NCI-H2171 treated with DMSO at 0.1 percent for 48 hours (cell line): ENCODE data around the gene WWOX.
A peak's percentile ranks its signal among the peaks of the same experiment; 100 is the strongest.

Experiments used
- DNase-seq: peaks from one replicate; lab custom pipeline; 2025; lab: John Stamatoyannopoulos, UW

WWOX gene

GRCh38 chr16:78994135-78994745, 894.8 kb downstream of the WWOX start:
- DNase-seq = no peak

- no peak for DNase-seq
Observed at GRCh38 chr16:78995441-78995840, 896.0 kb downstream of the WWOX start.

- DNase-seq = peak; percentile 94
Observed at GRCh38 chr16:78996790-78997189, 897.3 kb downstream of the WWOX start.

- DNase-seq = no peak
Observed at GRCh38 chr16:78998879-78999278, 899.4 kb downstream of the WWOX start.

GRCh38 chr16:79001156-79001967, 901.9 kb downstream of the WWOX start:
- no peak for DNase-seq

- no peak for DNase-seq
Observed at GRCh38 chr16:79003026-79003609, 903.7 kb downstream of the WWOX start.

GRCh38 chr16:79004309-79004708, 904.9 kb downstream of the WWOX start:
- DNase-seq = no peak

- DNase-seq = no peak
Observed at GRCh38 chr16:79005096-79005495, 905.6 kb downstream of the WWOX start.

- DNase-seq = no peak
Observed at GRCh38 chr16:79006206-79006605, 906.8 kb downstream of the WWOX start.

- DNase-seq = no peak
Observed at GRCh38 chr16:79006765-79007164, 907.3 kb downstream of the WWOX start.

- DNase-seq = no peak
Observed at GRCh38 chr16:79007614-79008013, 908.2 kb downstream of the WWOX start.

GRCh38 chr16:79008036-79008868, 908.8 kb downstream of the WWOX start:
- DNase-seq = no peak

- peak; percentile 61 for DNase-seq
Observed at GRCh38 chr16:79008869-79009179, 909.4 kb downstream of the WWOX start.

- DNase-seq = peak; percentile 99
Observed at GRCh38 chr16:79009896-79010295, 910.4 kb downstream of the WWOX start.

GRCh38 chr16:79011282-79011681, 911.8 kb downstream of the WWOX start:
- no peak for DNase-seq

- DNase-seq = no peak
Observed at GRCh38 chr16:79012671-79013434, 913.4 kb downstream of the WWOX start.

GRCh38 chr16:79013930-79014660, 914.6 kb downstream of the WWOX start:
- no peak for DNase-seq

GRCh38 chr16:79018650-79019429, 919.4 kb downstream of the WWOX start:
- no peak for DNase-seq

GRCh38 chr16:79019431-79019830, 920.0 kb downstream of the WWOX start:
- DNase-seq = no peak

- DNase-seq = no peak
Observed at GRCh38 chr16:79021991-79022630, 922.7 kb downstream of the WWOX start.
